IPS DF 6.9 (cell line): ENCODE data around the gene MYCN.
"Not testable (repeated sequence)": the region's sequence is repeated elsewhere in the genome, so short reads cannot be mapped to it uniquely, and the experiment has no call there.

Source experiments
- DNase-seq: peaks from one replicate; pipeline ENCODE4 v3.0.0-alpha.2; 2013; ENCODE audit warnings: low read depth, low spot score
- H3K27ac ChIP-seq: one replicate; pipeline ENCODE4 v1.5.1; 2013; ENCODE audit warnings: low read length, control low read depth
- H3K27me3 ChIP-seq: 2 replicates; pipeline ENCODE4 v1.6.1; 2013; ENCODE audit warnings: mild to moderate bottlenecking, low read length; ENCODE audit not compliant: control insufficient read depth, insufficient read depth
- H3K36me3 ChIP-seq: 2 replicates; pipeline ENCODE4 v1.6.1; 2013; ENCODE audit warnings: low read length; ENCODE audit not compliant: control insufficient read depth, insufficient read depth
- H3K4me1 ChIP-seq: 2 replicates; pipeline ENCODE4 v1.6.1; 2013; ENCODE audit warnings: low read length; ENCODE audit not compliant: control insufficient read depth, insufficient read depth
- H3K4me3 ChIP-seq: 2 replicates; pipeline ENCODE4 v1.5.1; 2013; ENCODE audit warnings: mild to moderate bottlenecking, low read length
- H3K9me3 ChIP-seq: 2 replicates; pipeline ENCODE4 v1.6.1; 2013; ENCODE audit warnings: low read length, inconsistent platforms; ENCODE audit not compliant: control insufficient read depth, insufficient read depth
- WGBS: extraction: QIAGEN DNeasy Blood & Tissue Kit; methylation state at CpG from one replicate; pipeline ENCODE4 v1.1.7; 2013; ENCODE audit warnings: mixed read lengths, missing lambda C conversion rate; ENCODE audit not compliant: insufficient read length, insufficient coverage; 5-methylcytosine and 5-hydroxymethylcytosine counted together

MYCN gene

GRCh38 chr2:15953891-15954680 lies 13.7 kb downstream of the MYCN start:
- no peaks in the 10 kb centered on the region for H3K9me3 ChIP-seq
- no peak overlapping the region for H3K27ac ChIP-seq
- H3K4me1 ChIP-seq: peaks cover 4% of the 10 kb centered on the region; the same call in 1 of the 2 replicates
- no peaks in the 10 kb centered on the region for H3K36me3 ChIP-seq
- no peak for DNase-seq
- no peaks in the 10 kb centered on the region for H3K27me3 ChIP-seq
- no CpG with 5 or more reads among the region's 6 CpGs for WGBS
- no peak overlapping the region for H3K4me3 ChIP-seq

GRCh38 chr2:15954761-15955160 lies 14.4 kb downstream of the MYCN start:
- Histone ChIP-seq H3K27ac (no peak overlapping the region), H3K36me3 (no peaks in the 10 kb centered on the region), H3K4me3 (no peak overlapping the region), H3K4me1 (peaks cover 4% of the 10 kb centered on the region; the same call in 1 of the 2 replicates), H3K27me3 (no peaks in the 10 kb centered on the region), H3K9me3 (no peaks in the 10 kb centered on the region)
- no peak for DNase-seq
- WGBS: no CpG with 5 or more reads among the region's 8 CpGs

- Histone ChIP-seq H3K4me1 (peaks cover 4% of the 10 kb centered on the region; the same call in 1 of the 2 replicates), H3K27me3 (no peaks in the 10 kb centered on the region), H3K4me3 (no peak overlapping the region), H3K36me3 (no peaks in the 10 kb centered on the region), H3K9me3 (no peaks in the 10 kb centered on the region), H3K27ac (no peak overlapping the region)
- no peak for DNase-seq
- WGBS: no CpG with 5 or more reads among the region's 7 CpGs
Measured at GRCh38 chr2:15955232-15955988, 15.1 kb downstream of the MYCN start.

GRCh38 chr2:15956230-15956629 lies 15.9 kb downstream of the MYCN start:
- Histone ChIP-seq H3K4me3 (no peak overlapping the region), H3K27me3 (no peaks in the 10 kb centered on the region), H3K4me1 (peaks cover 4% of the 10 kb centered on the region; the same call in 1 of the 2 replicates), H3K36me3 (no peaks in the 10 kb centered on the region), H3K27ac (no peak overlapping the region), H3K9me3 (no peaks in the 10 kb centered on the region)
- no CpG with 5 or more reads among the region's 9 CpGs for WGBS
- no peak for DNase-seq

- DNase-seq: no peak
- Histone ChIP-seq H3K27ac (no peak overlapping the region), H3K4me3 (no peak overlapping the region), H3K36me3 (no peaks in the 10 kb centered on the region), H3K27me3 (no peaks in the 10 kb centered on the region), H3K9me3 (no peaks in the 10 kb centered on the region), H3K4me1 (peaks cover 4% of the 10 kb centered on the region; the same call in 1 of the 2 replicates)
- WGBS: no CpG with 5 or more reads among the region's 16 CpGs
Measured at GRCh38 chr2:15956751-15957736, 16.7 kb downstream of the MYCN start.

- Histone ChIP-seq H3K27ac (no peak overlapping the region), H3K9me3 (no peaks in the 10 kb centered on the region), H3K4me3 (no peak overlapping the region), H3K27me3 (no peaks in the 10 kb centered on the region), H3K36me3 (no peaks in the 10 kb centered on the region), H3K4me1 (peaks cover 4% of the 10 kb centered on the region; the same call in 1 of the 2 replicates)
- DNase-seq: peak; percentile 85
- WGBS: no CpG with 5 or more reads among the region's 11 CpGs
Measured at GRCh38 chr2:15957881-15958713, 17.7 kb downstream of the MYCN start.

GRCh38 chr2:15959331-15960153 lies 19.2 kb downstream of the MYCN start:
- Histone ChIP-seq H3K36me3 (no peaks in the 10 kb centered on the region), H3K27ac (no peak overlapping the region), H3K4me3 (no peak overlapping the region), H3K4me1 (peaks cover 4% of the 10 kb centered on the region; the same call in 1 of the 2 replicates), H3K27me3 (no peaks in the 10 kb centered on the region), H3K9me3 (no peaks in the 10 kb centered on the region)
- no CpG with 5 or more reads among the region's 4 CpGs for WGBS
- no peak for DNase-seq

GRCh38 chr2:15960154-15960520 lies 19.8 kb downstream of the MYCN start:
- H3K4me3 ChIP-seq, H3K9me3 ChIP-seq, H3K36me3 ChIP-seq, DNase-seq, H3K4me1 ChIP-seq, H3K27me3 ChIP-seq, H3K27ac ChIP-seq: not testable (repeated sequence)
- no CpG with 5 or more reads among the region's 2 CpGs for WGBS
